Mammary epithelial cell (primary cell): ENCODE measurements around the gene DYRK4.

ENCODE experiments used
- EZH2 ChIP-seq: IDR thresholded peaks from 2 replicates; pipeline ENCODE4 v1.6.1; 2012; ENCODE audit warnings: low read length, inconsistent platforms, borderline replicate concordance
- TF ChIP-seq, protein P1 (sequence below), 2 donors: IDR thresholded peaks in 1 of 2; conservative IDR thresholded peaks in 1 of 2; 2 replicates each; pipeline ENCODE4 v1.5.1; 2011 to 2012; ENCODE audit warnings: inconsistent platforms in 2 of 2, low read length in 2 of 2, mild to moderate bottlenecking in 2 of 2, control low read depth in 1 of 2, low read depth in 1 of 2; ENCODE audit not compliant: insufficient read depth in 1 of 2; ENCODE audit errors: extremely low read depth in 1 of 2

DNA sequence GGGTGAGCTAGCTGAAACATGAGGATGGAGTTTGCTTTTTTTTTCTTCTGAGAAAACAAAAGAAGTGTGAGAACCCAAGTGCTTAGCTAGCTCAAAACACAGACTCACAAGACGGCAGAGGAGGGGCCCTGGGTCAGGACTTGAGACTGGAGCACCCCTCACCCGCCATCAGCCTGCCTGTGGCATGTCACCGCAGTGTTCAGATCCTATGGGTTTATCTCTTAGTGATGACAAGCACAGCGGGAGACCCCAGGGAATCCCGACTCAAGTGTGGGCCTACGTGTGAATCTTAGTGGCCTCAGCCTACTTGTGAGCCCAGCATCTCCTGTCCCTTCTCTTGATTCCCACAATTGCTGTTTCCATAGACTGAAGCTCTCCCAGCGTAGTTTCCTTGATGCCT lies 22.9 kb downstream of the DYRK4 start:
- TF ChIP-seq, protein P1, sequence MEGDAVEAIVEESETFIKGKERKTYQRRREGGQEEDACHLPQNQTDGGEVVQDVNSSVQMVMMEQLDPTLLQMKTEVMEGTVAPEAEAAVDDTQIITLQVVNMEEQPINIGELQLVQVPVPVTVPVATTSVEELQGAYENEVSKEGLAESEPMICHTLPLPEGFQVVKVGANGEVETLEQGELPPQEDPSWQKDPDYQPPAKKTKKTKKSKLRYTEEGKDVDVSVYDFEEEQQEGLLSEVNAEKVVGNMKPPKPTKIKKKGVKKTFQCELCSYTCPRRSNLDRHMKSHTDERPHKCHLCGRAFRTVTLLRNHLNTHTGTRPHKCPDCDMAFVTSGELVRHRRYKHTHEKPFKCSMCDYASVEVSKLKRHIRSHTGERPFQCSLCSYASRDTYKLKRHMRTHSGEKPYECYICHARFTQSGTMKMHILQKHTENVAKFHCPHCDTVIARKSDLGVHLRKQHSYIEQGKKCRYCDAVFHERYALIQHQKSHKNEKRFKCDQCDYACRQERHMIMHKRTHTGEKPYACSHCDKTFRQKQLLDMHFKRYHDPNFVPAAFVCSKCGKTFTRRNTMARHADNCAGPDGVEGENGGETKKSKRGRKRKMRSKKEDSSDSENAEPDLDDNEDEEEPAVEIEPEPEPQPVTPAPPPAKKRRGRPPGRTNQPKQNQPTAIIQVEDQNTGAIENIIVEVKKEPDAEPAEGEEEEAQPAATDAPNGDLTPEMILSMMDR (conservative IDR thresholded peaks at IDR 0.05 in 1 of 2, IDR thresholded peaks at IDR 0.05 in 1 of 2; ENCODE audit: extremely low read depth in 1 of 2, insufficient read depth in 1 of 2, low read depth in 1 of 2, low read length in 2 of 2), result no peak
- TF ChIP-seq EZH2, result no peak
